H9 (cell line): ENCODE measurements around the gene CALHM3. TPM values are rescaled to one million over a fixed set of nuclear protein-coding genes. Genes with fewer than 3 reads are reported as not detected.
A peak's percentile ranks its signal among the peaks of the same experiment; 100 is the strongest.

Source experiments
- DNase-seq: peaks from one replicate; pipeline ENCODE4 v3.0.0-alpha.2; 2017
- H2AFZ ChIP-seq: one replicate; pipeline ENCODE4 v1.6.1; 2013; ENCODE audit warnings: mild to moderate bottlenecking, low read length, control low read depth, moderate library complexity
- H2AK5ac ChIP-seq: 2 replicates; pipeline ENCODE4 v1.6.1; 2013; ENCODE audit warnings: low read length, control low read depth, mixed read lengths; ENCODE audit not compliant: insufficient read length
- H2BK120ac ChIP-seq: one replicate; pipeline ENCODE4 v1.6.1; 2013; ENCODE audit warnings: low read depth, mild to moderate bottlenecking, low read length, control low read depth, inconsistent platforms; ENCODE audit not compliant: poor library complexity, severe bottlenecking
- H2BK12ac ChIP-seq: 2 replicates; pipeline ENCODE4 v1.6.1; 2013; ENCODE audit warnings: low read length, control low read depth, mixed read lengths, low read depth; ENCODE audit not compliant: insufficient read length
- H2BK15ac ChIP-seq: 2 replicates; pipeline ENCODE4 v1.6.1; 2013; ENCODE audit warnings: low read depth, low read length, control low read depth
- H2BK20ac ChIP-seq: one replicate; pipeline ENCODE4 v1.6.1; 2013; ENCODE audit warnings: low read depth, mild to moderate bottlenecking, low read length, control low read depth, inconsistent platforms; ENCODE audit not compliant: poor library complexity, severe bottlenecking
- H2BK5ac ChIP-seq: 2 replicates; pipeline ENCODE4 v1.6.1; 2013; ENCODE audit warnings: low read length, control low read depth, mixed read lengths; ENCODE audit not compliant: insufficient read length
- H3K14ac ChIP-seq: 2 replicates; pipeline ENCODE4 v1.6.1; 2013; ENCODE audit warnings: low read length, control low read depth; ENCODE audit not compliant: insufficient read depth
- H3K18ac ChIP-seq: 2 replicates; pipeline ENCODE4 v1.6.1; 2013; ENCODE audit warnings: low read depth, mild to moderate bottlenecking, mixed read lengths, low read length, control low read depth; ENCODE audit not compliant: insufficient read length
- H3K23ac ChIP-seq: 2 replicates; pipeline ENCODE4 v1.6.1; 2013; ENCODE audit warnings: low read length, control low read depth, mixed read lengths, low read depth; ENCODE audit not compliant: insufficient read length
- H3K23me2 ChIP-seq: 2 replicates; pipeline ENCODE4 v1.6.1; 2013; ENCODE audit warnings: low read depth, mild to moderate bottlenecking, mixed read lengths, low read length, control low read depth; ENCODE audit not compliant: insufficient read length, poor library complexity, severe bottlenecking
- H3K27ac ChIP-seq: 2 replicates; pipeline ENCODE4 v1.5.1; 2013; ENCODE audit warnings: low read length, control low read depth, mixed read lengths, low read depth; ENCODE audit not compliant: insufficient read length
- H3K27me3 ChIP-seq: 2 replicates; pipeline ENCODE4 v1.6.1; 2013; ENCODE audit warnings: low read length, control low read depth, inconsistent platforms; ENCODE audit not compliant: insufficient read depth
- H3K4ac ChIP-seq: 2 replicates; pipeline ENCODE4 v1.6.1; 2013; ENCODE audit warnings: low read depth, mild to moderate bottlenecking, control low read depth, inconsistent platforms, low read length, moderate library complexity
- H3K4me1 ChIP-seq: 2 replicates; pipeline ENCODE4 v1.6.1; 2013; ENCODE audit warnings: low read length, control low read depth, inconsistent platforms; ENCODE audit not compliant: insufficient read depth
- H3K4me2 ChIP-seq: 2 replicates; pipeline ENCODE4 v1.6.1; 2013; ENCODE audit warnings: low read length, control low read depth, mixed read lengths; ENCODE audit not compliant: insufficient read length, insufficient read depth
- H3K56ac ChIP-seq: 2 replicates; pipeline ENCODE4 v1.6.1; 2013; ENCODE audit warnings: low read depth, mild to moderate bottlenecking, mixed read lengths, low read length, control low read depth; ENCODE audit not compliant: insufficient read length
- H3K79me1 ChIP-seq: 2 replicates; pipeline ENCODE4 v1.6.1; 2013; ENCODE audit warnings: low read depth, mild to moderate bottlenecking, moderate library complexity, low read length, control low read depth, inconsistent platforms; ENCODE audit not compliant: insufficient read depth, poor library complexity, severe bottlenecking
- H3K79me2 ChIP-seq: 2 replicates; pipeline ENCODE4 v1.6.1; 2013; ENCODE audit warnings: low read length, control low read depth, inconsistent platforms; ENCODE audit not compliant: insufficient read depth
- H3K9ac ChIP-seq: 2 replicates; pipeline ENCODE4 v1.6.1; 2013; ENCODE audit warnings: low read length, control low read depth, mixed read lengths; ENCODE audit not compliant: insufficient read length; ENCODE audit errors: extremely low read depth
- H3K9me3 ChIP-seq: one replicate; pipeline ENCODE4 v1.6.1; 2013; ENCODE audit warnings: low read depth, low read length, inconsistent platforms; ENCODE audit not compliant: control insufficient read depth
- H3T11ph ChIP-seq: one replicate; pipeline ENCODE4 v1.6.1; 2013; ENCODE audit warnings: mild to moderate bottlenecking, low read length, control low read depth, inconsistent platforms
- H4K20me1 ChIP-seq: one replicate; pipeline ENCODE4 v1.6.1; 2013; ENCODE audit not compliant: control insufficient read depth, insufficient read length, insufficient read depth
- H4K5ac ChIP-seq: 2 replicates; pipeline ENCODE4 v1.6.1; 2013; ENCODE audit warnings: low read depth, mild to moderate bottlenecking, mixed read lengths, low read length, control low read depth; ENCODE audit not compliant: insufficient read length
- H4K8ac ChIP-seq: replicated peaks from 2 replicates; pipeline ENCODE4 v1.6.1; 2013; ENCODE audit warnings: low read length, control low read depth, mixed read lengths, low read depth; ENCODE audit not compliant: insufficient read length
- H4K91ac ChIP-seq: 2 replicates; pipeline ENCODE4 v1.6.1; 2013; ENCODE audit warnings: low read depth, mild to moderate bottlenecking, moderate library complexity, mixed read lengths, low read length, control low read depth; ENCODE audit not compliant: insufficient read length
- H3K27ac Mint-ChIP-seq, 3 experiments: 2 replicates in 2 of 3; 3 replicates in 1 of 3; pipeline ENCODE4 v1.8.0; 2020 to 2021; ENCODE audit warnings: mixed read lengths in 3 of 3, mild to moderate bottlenecking in 1 of 3, moderate library complexity in 1 of 3
- H3K27me3 Mint-ChIP-seq: 2 replicates; pipeline ENCODE4 v1.8.0; 2021; ENCODE audit warnings: low read depth, mild to moderate bottlenecking, moderate library complexity, mixed read lengths
- H3K36me3 Mint-ChIP-seq, 3 experiments: 2 replicates in 2 of 3; 3 replicates in 1 of 3; pipeline ENCODE4 v1.8.0; 2020 to 2021; ENCODE audit warnings: low read depth in 3 of 3, mixed read lengths in 3 of 3; ENCODE audit not compliant: insufficient read depth in 1 of 3
- H3K4me1 Mint-ChIP-seq, 2 experiments: 2 replicates each; pipeline ENCODE4 v1.8.0; 2020; ENCODE audit warnings: mixed read lengths in 2 of 2
- H3K4me3 Mint-ChIP-seq, 2 experiments: 2 replicates in 1 of 2; 3 replicates in 1 of 2; pipeline ENCODE4 v1.8.0; 2020 to 2021; ENCODE audit warnings: mild to moderate bottlenecking in 2 of 2, mixed read lengths in 2 of 2, moderate library complexity in 1 of 2
- H3K9me3 Mint-ChIP-seq, 2 experiments: 2 replicates in 1 of 2; 3 replicates in 1 of 2; pipeline ENCODE4 v1.8.0; 2020; ENCODE audit warnings: mild to moderate bottlenecking in 2 of 2, mixed read lengths in 2 of 2, moderate library complexity in 1 of 2
- CTCF ChIP-seq: fragments of 200-600 bp; sonication (generic); conservative IDR thresholded peaks from 3 replicates; pipeline ENCODE4 v1.8.0; 2021; ENCODE audit warnings: antibody characterized with exemption, mild to moderate bottlenecking
- WGBS: extraction: QIAGEN DNeasy Blood & Tissue Kit; methylation state at CpG from one replicate; pipeline ENCODE4 v1.1.7; 2013; ENCODE audit warnings: missing lambda C conversion rate, low lambda C conversion rate, mixed read lengths; ENCODE audit not compliant: insufficient read length; ENCODE audit errors: extremely low coverage; 5-methylcytosine and 5-hydroxymethylcytosine counted together
- total RNA-seq: library from RNA; stranded (reverse); gene quantifications from 2 replicates; pipeline ENCODE4 v1.2.1, GENCODE V29; 2021

Gene CALHM3
- total RNA-seq, 1 experiment from 2014 or later, result not detected

- H3K4me2 ChIP-seq, result no peak overlapping the region
Measured at GRCh38 chr10:103512591-103513379, 33.7 kb upstream of the CALHM3 start.

More at GRCh38 chr10:103512591-103513379, 33.7 kb upstream of the CALHM3 start:
- Histone ChIP-seq H3K27ac (no peak overlapping the region), H2BK5ac (no peak overlapping the region), H2BK15ac (no peak overlapping the region), H3K18ac (no peak overlapping the region), H4K20me1 (no peaks in the 10 kb centered on the region), H3K23ac (no peak overlapping the region), H4K5ac (no peak overlapping the region), H3K79me1 (no peaks in the 10 kb centered on the region), H2BK120ac (no peak overlapping the region), H2BK12ac (no peak overlapping the region), H3K14ac (no peak overlapping the region), H2AK5ac (no peak overlapping the region), H3K9me3 (no peaks in the 10 kb centered on the region), H3K27me3 (no peaks in the 10 kb centered on the region), H3T11ph (no peak overlapping the region), H3K4me1 (no peaks in the 10 kb centered on the region; the same call in 1 of the 2 replicates), H4K8ac (no peak overlapping the region), H3K4ac (no peak overlapping the region), H2AFZ (no peak overlapping the region), H3K56ac (no peak overlapping the region), H4K91ac (no peak overlapping the region), H3K79me2 (no peaks in the 10 kb centered on the region), H3K23me2 (no peaks in the 10 kb centered on the region), H3K9ac (no peak overlapping the region), H2BK20ac (no peak overlapping the region)
- no CpG with 5 or more reads among the region's 13 CpGs for whole genome bisulfite sequencing
- DNase-seq, result peak; percentile 24
- Mint-ChIP-seq H3K4me1 (peaks cover 3 to 10% of the 10 kb centered on the region in 2 experiments; a peak in 3 of 4 replicates), H3K27me3 (no peaks in the 10 kb centered on the region; the same call in 1 of the 2 replicates), H3K4me3 (no peak overlapping the region), H3K9me3 (no peaks in the 10 kb centered on the region), H3K27ac (peak overlapping the region in 2 of 3 experiments; percentile 44 to 92; a peak in 2 of 7 replicates), H3K36me3 (no peaks in the 10 kb centered on the region)
- TF ChIP-seq CTCF, result no peak
